ENCODE results near the gene SNPH. TPM values are rescaled to one million over a fixed set of nuclear protein-coding genes. Genes with fewer than 3 reads are reported as not detected.

SNPH gene
- total RNA-seq, 4 donors from 2014 or later, result 0.25 to 2.8 (median 2.1) TPM

- DNase-seq (ENCODE audit: low spot score in 2 of 2), result peak in 1 of 2 donors; percentile 72
- 90 to 95% methylated on average over 18 to 20 of the region's 20 CpGs for WGBS, 2 donors
- H3K4me3 ChIP-seq (ENCODE audit: low read depth, poor library complexity, severe bottlenecking), result no peak overlapping the region
- intact Hi-C loops (cut with DNase I; ENCODE audit: low total_unique reads), result no loop called here
- no peak for TF ChIP-seq CTCF (IDR thresholded peaks at IDR 0.05)
- TF ChIP-seq POLR2A (IDR thresholded peaks at IDR 0.05), result no peak
These were observed 29.3 kb downstream of the SNPH start for GRCh38 chr20:1295276-1295930.

- intact Hi-C loops (cut with DNase I; ENCODE audit: low total_unique reads), result no loop called here
- 90 to 94% methylated on average over 19 to 20 of the region's 20 CpGs for WGBS, 2 donors
- no peak for TF ChIP-seq POLR2A (IDR thresholded peaks at IDR 0.05)
- no peak for TF ChIP-seq CTCF (IDR thresholded peaks at IDR 0.05)
- DNase-seq (ENCODE audit: low spot score in 2 of 2), result peak in 1 of 2 donors; percentile 64
- no peak overlapping the region for H3K4me3 ChIP-seq (ENCODE audit: low read depth, poor library complexity, severe bottlenecking)
These were observed 30.1 kb downstream of the SNPH start for GRCh38 chr20:1296117-1296610.

GRCh38 chr20:1296922-1297321, 30.8 kb downstream of the SNPH start:
- no peak for TF ChIP-seq CTCF (IDR thresholded peaks at IDR 0.05)
- no peak for TF ChIP-seq POLR2A (IDR thresholded peaks at IDR 0.05)
- WGBS, 2 donors, result 75 to 80% methylated on average over 13 to 14 of the region's 14 CpGs
- intact Hi-C loops (cut with DNase I; ENCODE audit: low total_unique reads), result no loop called here
- H3K4me3 ChIP-seq (ENCODE audit: low read depth, poor library complexity, severe bottlenecking), result no peak overlapping the region
- no peak for DNase-seq (ENCODE audit: low spot score in 2 of 2)

- intact Hi-C loops (cut with DNase I; ENCODE audit: low total_unique reads), result no loop called here
- 92 to 93% methylated on average over 2 of the region's 2 CpGs for WGBS, 2 donors
- TF ChIP-seq POLR2A (IDR thresholded peaks at IDR 0.05) (no peak), CTCF (IDR thresholded peaks at IDR 0.05) (no peak)
- no peak for DNase-seq (ENCODE audit: low spot score in 2 of 2)
- no peak overlapping the region for H3K4me3 ChIP-seq (ENCODE audit: low read depth, poor library complexity, severe bottlenecking)
These were observed 31.4 kb downstream of the SNPH start for GRCh38 chr20:1297486-1297885.

- no peak for TF ChIP-seq POLR2A (IDR thresholded peaks at IDR 0.05)
- TF ChIP-seq CTCF (IDR thresholded peaks at IDR 0.05), result no peak
- WGBS, 2 donors, result 91% methylated on average over 5 of the region's 5 CpGs
- H3K4me3 ChIP-seq (ENCODE audit: low read depth, poor library complexity, severe bottlenecking), result no peak overlapping the region
- intact Hi-C loops (cut with DNase I; ENCODE audit: low total_unique reads), result no loop called here
- no peak for DNase-seq (ENCODE audit: low spot score in 2 of 2)
These were observed 32.1 kb downstream of the SNPH start for GRCh38 chr20:1298166-1298565.
